Erythroblast (primary cell): ENCODE results near the gene SH2D7.

ENCODE experiments used
- GATA1 ChIP-seq: IDR thresholded peaks from 2 replicates; pipeline ENCODE4 v1.6.1; 2011; ENCODE audit warnings: low read depth, mild to moderate bottlenecking, control low read depth, low read length, moderate library complexity
- POLR2A ChIP-seq: IDR thresholded peaks from 2 replicates; pipeline ENCODE4 v1.6.1; 2011; ENCODE audit warnings: mild to moderate bottlenecking, low read length

DNA sequence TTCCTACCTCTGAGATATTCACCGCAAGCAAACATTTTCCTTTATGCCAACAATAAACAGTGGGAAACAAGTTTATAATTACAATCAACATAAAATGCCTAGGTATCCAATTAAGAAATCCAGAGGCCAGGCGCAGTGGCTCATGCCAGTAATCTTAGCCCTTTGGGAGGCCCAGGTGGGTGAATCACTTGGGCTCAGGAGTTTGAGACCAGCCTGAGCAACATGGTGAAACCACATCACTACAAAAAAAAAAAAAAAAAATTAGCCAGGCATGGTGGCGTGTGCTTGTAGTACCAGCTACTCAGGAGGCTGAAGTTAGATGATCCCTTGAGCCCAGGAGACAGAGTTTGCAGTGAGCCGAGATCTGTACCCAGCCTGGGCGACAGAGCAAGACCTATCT lies 32.1 kb upstream of the SH2D7 start:
- TF ChIP-seq POLR2A (no peak), GATA1 (no peak)
